Stimulated activated CD4-positive, alpha-beta T cell treated with anti-CD3 and anti-CD28 coated beads, Interleukin-2, amount 100 ng/mL, for 4 hours (primary cell): Measurements from ENCODE around the gene VEZT.
"Not testable (repeated sequence)": the region's sequence is repeated elsewhere in the genome, so short reads cannot be mapped to it uniquely, and the experiment has no call there.

Source experiments
- DNase-seq: peaks from one replicate; pipeline ENCODE4 v3.0.0-alpha.2; 2020; ENCODE audit warnings: low read depth

The VEZT gene

DNA sequence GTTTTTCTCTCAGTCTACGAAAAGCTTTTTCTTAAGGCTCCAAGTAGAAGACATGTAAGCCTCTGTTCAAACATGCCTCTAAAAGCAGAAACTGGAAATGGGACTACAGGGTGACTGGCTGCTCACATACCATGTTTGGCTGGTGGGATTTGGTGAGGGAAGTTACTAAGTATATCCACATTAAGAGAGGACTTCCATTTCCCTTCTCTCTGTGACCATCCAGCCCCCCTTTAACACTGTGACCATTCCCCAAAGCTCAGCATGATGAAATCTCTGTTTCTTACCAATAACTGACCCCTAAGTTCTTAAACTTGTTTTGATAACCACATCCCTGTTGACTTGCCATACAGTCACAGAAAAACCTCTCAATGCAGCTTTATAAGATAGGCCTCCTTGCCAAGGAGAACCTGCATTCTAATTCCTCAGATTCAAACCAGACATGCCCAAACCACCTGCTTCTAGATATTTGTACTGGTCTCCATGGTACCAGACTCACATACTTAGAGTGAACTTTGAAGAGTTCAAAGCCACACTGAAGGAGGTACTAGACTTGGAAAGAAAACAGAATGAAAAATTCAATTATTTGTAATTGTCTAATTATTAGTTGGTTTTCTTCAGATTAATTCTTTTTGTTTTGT lies 102.2 kb downstream of the VEZT start:
- DNase-seq = no peak

DNA sequence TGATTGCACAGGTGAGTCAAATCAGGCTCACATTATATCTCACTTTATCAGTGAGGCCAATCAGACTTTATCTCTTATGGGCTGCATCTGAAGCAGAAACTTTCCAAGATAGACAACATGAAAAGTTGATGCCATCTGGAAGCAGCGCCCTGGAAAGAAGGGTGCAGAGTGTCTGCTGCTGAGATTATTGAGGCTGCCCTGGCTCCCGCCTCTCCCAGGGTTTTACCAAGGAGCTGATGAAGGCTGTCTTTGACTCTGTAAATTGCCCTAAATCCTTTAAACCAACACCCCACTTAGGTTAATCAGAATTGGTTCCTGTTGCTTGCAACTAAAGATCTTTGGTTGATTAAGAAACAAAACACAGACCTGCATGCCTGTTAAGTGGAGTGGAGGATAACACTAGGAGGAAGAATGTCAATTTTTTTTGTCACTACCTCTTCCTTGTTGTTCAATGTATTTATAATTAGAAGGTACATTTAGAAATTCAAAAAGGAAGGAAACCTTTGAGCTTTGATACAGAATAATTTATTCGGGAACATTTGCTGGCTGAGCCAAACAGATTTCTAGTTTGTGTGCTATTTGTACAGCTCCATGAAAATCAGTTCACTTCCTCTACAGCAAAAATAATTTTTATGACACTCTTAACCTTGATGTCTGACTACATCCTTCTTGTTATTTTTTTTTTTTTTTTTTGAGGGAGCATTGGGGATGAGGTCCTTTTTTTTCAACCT lies 104.1 kb downstream of the VEZT start:
- DNase-seq = no peak

DNA sequence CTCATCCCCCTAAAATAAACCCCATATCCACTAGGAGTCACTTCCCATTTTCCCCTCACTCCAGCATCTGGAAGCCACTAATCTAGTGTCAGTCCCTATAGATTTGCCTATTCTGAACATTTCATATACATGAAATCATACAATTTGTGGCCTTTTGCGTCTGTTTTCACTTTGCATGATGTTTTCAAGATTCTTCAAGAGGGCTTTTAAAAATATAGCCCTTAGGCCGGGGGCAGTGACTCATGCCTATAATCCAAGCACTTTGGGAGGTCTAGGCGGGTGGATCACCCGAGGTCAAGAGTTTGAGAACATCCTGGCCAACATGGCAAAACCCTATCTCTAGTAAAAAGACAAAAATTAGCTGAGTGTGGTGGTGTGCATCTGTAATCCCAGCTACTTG lies 104.7 kb downstream of the VEZT start:
- DNase-seq = no peak

DNA sequence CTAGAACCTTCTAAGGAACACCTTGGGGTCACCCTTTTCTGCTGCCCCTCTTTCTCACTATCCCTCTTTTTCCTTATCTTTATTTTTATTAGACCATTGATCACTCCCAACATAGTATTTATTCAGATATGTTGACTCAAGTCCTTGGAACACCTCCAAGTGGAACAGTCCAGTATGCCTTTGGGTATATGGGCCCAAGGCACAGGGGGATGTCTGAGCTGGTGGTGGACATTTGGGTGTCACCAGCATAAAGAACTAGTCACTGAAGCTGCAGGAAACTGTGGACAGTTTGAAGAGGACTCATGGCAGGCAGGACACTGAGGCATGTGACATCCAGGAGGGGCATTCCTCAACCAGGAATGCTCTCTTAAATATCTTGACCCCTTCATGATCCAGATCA lies 105.6 kb downstream of the VEZT start:
- DNase-seq = no peak

DNA sequence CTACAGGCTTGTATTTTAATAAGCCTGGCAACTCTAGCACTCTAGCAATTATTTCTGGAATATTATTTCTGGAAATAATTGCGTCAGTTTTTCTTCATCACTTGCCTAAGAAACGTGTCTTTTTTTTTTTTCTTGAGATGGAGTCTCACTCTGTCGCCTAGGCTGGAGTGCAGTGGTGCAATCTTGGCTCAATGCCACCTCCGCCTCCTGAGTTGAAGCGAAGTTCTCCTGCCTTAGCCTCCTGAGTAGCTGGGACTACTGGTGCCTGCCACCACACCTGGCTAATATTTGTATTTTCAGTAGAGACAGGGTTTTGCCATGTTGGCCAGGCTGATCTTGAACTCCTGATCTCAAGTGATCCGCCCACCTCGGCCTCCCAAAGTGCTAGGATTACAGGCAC lies 106.6 kb downstream of the VEZT start:
- DNase-seq = not testable (repeated sequence)

DNA sequence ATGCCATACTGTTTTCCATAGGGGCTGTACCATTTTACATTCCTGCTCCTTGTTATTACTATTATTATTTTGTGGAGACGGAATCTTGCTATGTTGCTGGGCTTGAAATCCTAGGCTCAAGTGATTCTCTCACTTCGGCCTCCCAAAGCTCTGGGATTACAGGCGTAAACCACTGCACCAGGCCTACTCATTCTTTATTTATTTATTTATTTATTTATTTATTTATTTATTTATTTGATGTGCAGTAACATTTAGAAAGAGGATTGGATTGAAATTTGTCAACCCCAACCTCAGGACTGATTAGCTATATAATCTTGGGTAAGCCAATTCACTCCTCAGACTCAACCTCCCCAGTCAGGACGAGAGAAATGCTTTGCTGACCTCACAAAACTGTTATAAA lies 107.9 kb downstream of the VEZT start:
- no peak for DNase-seq

DNA sequence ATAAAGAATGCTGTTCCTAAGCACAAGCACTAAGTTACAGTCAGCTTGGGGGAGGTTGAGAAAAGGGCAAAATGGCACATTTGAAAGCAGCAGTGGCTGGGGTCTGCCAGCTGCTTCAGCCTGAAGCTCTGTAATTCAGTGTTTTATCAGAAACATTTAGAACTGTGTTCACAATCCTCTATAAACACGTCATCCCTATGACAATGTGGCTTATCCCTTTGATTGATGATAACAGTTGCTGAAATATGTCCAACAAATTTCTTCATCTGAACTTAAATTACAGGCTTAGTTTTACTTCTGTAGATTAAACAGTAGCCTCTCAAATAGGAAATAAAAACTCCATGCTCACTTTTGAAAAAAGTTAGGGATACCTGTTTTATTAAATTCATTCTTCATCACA lies 108.8 kb downstream of the VEZT start:
- no peak for DNase-seq

DNA sequence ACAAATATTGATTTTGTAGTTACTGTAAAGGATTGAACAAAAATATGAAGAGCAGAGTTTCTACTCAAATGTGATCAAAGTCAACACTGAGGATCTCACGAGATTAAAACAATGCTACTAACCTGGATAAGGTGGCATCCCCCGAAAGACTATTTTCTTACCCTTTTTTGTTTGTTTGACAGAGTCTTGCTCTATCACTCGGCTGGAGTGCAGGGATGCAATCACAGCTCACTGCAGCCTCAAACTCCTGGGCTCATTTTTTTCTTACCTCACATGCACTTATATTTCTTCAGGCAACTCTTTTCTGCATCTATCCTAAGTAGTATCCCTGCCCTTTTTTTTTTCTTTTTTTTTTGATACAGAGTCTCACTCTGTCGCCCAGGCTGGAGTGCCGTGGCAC lies 109.2 kb downstream of the VEZT start:
- no peak for DNase-seq

DNA sequence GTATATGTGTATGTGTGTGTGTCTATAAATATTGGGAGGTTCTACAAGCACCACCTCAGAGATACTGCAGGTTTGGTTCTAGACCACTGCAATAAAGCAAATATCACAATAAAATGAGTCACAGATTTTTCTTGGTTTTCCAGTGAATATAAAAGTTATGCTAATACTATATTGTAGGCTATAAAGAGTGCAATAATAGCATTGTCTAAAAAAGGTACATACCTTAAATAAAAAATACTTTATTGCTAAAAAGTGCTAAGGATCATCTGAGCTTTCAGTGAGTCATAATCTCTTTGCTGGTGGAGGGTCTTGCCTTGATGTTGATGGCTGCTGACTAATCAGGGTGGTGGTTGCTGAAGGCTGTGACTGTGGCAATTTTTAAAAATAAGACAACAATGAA lies 111.1 kb downstream of the VEZT start:
- DNase-seq = no peak

DNA sequence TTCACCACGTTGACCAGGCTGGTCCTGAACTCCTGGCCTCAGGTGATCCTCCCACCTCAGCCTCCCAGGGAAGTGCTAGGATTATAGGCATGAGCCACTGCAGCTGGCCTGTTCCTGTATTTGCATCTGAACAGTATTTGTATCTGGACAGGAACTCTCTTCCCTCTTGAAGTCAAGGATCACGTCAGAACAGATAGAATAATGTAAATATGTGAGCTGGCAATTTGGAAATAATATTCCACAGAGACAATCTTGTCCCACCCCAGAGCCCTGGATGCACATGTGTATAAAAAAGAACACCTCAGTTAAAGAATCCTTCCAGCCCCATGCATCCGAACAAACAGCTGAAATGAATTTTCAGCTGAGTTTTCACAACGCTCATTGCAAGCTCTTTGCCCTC lies 118.3 kb downstream of the VEZT start:
- no peak for DNase-seq

DNA sequence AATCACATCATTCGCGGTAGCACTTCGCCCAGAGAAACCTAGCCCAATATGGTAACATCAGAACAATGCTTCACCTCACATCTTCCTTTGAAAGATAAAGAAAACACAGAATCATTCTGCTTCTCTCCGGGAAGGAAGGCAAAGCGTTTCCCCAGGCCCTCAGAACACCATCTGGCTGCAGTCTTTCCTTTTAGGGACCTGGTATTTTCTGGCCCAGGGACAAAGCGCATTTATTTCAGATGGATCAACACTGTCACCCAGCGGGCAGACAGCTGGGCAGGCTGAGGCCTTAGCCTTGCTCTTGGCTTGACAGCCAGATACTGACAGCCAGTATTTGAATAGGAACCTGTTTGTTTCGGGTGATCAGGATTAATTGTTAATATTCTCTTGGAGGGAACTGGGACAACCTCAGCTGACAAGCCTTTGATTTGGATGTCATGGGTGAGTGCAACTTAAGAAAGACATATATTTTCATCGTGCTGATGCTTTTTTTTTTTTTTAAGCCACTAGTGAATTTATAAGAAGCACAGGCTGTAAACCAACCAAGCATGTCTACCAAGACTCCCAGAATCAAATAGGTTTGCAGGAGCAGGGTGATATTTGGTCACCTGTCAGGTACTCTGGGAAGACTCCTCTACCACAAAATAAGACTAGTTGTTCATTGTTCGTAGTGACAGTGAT lies 118.9 kb downstream of the VEZT start:
- DNase-seq = no peak

DNA sequence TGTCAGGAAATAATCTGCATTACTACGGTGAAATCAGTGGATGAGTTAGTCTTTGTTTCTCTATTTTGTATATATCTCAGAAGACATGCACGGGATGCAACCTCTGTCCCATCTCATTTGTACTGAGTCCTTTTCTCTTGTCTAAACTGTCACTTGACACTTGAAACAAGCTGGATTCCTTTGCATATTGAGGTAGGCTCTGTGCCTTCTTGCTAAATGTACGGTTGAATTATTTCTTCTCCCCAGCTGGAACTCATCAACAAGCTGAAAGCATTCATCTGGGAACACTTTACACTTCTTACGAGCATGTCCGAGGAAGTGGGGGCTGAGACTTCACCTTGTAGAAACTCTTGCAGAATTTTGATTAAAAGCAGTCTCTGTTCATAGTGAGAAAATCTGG lies 119.5 kb downstream of the VEZT start:
- DNase-seq = no peak

DNA sequence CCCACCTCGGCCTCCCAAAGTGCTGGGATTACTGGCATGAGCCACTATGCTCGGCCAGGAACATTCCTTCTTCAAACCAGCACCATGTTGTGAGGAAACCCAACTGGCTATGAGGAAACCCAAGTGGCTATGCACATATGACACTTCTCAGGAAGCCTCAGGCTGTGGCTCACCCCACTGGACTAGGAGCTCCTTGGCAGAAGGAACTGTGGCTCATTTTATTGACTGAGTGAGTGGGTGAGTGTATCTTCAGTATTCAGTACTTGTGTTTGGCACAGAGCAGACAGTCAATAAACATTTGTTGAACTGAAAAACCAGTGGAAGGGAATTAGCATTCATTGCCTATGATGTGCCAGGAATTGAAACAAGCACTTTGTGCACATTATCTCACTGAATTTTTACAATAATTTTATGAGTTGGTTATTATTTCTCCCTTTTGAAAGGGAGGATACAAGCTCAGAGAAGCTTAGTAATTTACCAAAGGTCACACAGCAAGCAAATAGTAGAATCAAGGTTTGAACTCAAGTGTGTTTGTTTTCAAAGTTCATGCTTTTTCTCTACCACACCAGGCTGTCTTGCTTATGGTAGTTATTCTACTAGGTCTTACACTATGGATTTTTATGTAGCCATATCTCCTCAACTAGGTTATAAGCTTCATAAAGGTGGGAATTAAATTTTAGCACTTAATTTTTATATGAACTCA lies 121.6 kb downstream of the VEZT start:
- no peak for DNase-seq

DNA sequence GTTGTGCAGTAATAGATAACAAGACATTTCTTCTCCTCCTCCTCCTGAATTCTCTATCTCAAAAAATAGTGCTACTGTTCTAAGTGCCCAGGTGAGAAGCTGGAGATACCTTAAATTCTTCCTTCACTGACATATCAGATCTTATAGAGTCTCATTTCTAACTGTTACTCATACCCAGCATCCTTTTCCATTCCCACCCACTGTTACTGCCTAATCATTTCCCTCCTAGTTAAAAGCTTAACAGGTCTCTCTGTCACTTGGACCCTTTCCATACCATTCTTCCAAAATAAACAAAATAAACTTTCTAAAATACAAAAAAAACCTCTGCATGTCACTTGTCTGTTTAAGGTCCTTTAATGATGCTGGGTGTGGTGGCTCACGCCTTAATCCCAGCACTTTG lies 124.4 kb downstream of the VEZT start:
- DNase-seq = no peak

DNA sequence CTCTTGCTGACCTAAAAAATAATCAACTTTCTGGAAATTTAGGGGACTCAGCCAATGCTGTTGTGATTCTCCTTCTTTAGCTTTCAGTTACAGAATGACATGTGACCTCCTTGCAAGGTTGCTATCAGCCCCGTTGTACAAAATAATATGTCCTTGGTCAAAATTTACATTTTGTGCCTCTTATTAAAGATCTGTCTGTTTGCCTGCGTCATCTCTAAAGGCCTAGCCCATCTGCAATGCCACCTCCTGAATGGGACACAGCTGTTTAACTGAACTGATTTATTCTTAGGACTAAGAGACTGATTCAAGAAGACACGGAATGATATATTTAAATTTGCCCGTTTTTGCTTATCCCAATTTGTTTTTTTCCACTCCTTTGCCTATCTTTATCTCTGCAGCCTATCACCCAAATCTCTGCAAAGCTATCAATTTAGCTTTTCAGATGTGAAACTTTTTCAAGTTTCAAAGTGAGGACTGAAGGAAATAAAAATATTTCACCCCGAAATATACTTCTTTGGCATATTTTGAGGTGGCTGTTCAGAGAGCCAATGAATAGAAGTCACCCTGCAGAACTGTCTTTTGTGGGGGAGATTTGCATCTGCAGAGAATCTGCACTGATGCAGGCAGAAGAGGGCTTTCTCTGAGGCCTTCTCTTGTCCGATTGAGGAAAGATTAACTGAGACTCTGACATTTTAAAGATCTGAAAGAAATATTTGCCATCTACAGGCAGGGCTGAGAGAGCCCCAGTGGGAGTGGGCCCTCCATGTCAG lies 126.0 kb downstream of the VEZT start:
- DNase-seq = no peak

DNA sequence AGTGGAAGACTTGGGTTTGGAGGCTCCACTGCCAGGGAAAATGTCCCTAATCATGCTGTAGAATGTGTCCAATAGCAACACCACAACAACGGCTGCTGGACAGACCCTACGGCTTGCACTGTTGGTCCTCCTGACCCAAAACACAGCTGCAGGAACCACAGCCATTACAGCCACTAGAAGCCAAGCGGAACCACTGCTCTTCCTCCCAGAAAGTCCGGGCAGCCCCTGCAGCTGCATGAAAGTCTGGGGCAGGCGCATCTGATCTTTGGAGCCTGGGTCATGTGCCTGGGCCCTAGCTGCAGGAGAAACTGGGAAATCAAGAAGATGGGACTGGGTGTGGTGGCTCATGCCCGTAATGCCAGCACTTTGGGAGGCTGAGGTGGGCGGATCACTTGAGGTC lies 131.7 kb downstream of the VEZT start:
- DNase-seq = no peak

DNA sequence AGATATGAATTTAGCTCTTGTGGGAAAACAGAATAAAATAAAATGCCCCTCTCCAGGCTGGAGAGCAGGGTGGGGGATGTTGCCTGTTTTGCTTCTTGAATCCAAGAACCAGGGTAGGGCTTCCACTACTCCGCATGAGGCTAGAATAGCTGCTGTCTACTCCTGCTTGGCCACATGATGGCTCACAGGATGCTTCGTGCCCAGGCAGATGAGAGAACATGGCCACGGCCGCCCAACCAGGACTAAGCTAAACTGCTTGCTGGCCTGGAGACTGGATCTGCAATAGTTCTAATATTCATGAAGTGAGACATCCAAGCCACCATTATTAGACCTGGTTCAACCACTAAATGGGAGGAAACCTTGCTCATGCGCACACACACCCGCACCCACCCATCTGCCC lies 134.1 kb downstream of the VEZT start:
- DNase-seq = no peak
